ENCODE results near the gene SLC6A6.

DNA sequence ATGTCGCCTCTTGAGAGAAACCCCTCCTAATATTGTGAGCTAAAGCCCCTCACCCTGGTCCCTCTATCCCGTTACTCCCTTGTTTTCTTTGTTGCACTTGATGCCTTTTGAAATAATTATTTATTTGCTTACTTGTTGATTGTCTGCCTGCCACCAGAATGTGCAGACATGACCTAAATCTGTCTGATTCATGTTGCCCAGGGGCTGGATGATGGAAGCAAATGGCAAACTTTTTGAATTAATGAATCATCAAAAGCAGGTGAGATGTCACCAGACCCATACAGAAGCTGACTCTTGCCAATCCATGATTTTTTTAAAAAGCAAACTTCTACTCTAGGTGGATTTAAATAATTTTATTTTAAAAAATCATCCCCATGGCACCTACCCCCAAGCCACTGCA lies 88.4 kb downstream of the SLC6A6 start:
- no peak for TF ChIP-seq RAD21 (IDR thresholded peaks at IDR 0.05; ENCODE audit: low read length)
- no peak for TF ChIP-seq ZBTB33 (IDR thresholded peaks at IDR 0.05; ENCODE audit: borderline replicate concordance, low read depth)
- TF ChIP-seq, protein P1, sequence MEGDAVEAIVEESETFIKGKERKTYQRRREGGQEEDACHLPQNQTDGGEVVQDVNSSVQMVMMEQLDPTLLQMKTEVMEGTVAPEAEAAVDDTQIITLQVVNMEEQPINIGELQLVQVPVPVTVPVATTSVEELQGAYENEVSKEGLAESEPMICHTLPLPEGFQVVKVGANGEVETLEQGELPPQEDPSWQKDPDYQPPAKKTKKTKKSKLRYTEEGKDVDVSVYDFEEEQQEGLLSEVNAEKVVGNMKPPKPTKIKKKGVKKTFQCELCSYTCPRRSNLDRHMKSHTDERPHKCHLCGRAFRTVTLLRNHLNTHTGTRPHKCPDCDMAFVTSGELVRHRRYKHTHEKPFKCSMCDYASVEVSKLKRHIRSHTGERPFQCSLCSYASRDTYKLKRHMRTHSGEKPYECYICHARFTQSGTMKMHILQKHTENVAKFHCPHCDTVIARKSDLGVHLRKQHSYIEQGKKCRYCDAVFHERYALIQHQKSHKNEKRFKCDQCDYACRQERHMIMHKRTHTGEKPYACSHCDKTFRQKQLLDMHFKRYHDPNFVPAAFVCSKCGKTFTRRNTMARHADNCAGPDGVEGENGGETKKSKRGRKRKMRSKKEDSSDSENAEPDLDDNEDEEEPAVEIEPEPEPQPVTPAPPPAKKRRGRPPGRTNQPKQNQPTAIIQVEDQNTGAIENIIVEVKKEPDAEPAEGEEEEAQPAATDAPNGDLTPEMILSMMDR (IDR thresholded peaks at IDR 0.05), result no peak
- no peak for TF ChIP-seq POLR2AphosphoS5 (IDR thresholded peaks at IDR 0.05; ENCODE audit: low read depth, low read length)
- TF ChIP-seq EZH2phosphoT487 (IDR thresholded peaks at IDR 0.05; ENCODE audit: borderline replicate concordance, low read depth), result no peak

Data from SK-N-SH (cell line).